NCI-H524 (cell line): ENCODE data around the gene WDFY2.

Experiments
- DNase-seq, 2 experiments: peaks; one replicate each; lab custom pipeline; 2025; lab: John Stamatoyannopoulos, UW

The WDFY2 gene

DNA sequence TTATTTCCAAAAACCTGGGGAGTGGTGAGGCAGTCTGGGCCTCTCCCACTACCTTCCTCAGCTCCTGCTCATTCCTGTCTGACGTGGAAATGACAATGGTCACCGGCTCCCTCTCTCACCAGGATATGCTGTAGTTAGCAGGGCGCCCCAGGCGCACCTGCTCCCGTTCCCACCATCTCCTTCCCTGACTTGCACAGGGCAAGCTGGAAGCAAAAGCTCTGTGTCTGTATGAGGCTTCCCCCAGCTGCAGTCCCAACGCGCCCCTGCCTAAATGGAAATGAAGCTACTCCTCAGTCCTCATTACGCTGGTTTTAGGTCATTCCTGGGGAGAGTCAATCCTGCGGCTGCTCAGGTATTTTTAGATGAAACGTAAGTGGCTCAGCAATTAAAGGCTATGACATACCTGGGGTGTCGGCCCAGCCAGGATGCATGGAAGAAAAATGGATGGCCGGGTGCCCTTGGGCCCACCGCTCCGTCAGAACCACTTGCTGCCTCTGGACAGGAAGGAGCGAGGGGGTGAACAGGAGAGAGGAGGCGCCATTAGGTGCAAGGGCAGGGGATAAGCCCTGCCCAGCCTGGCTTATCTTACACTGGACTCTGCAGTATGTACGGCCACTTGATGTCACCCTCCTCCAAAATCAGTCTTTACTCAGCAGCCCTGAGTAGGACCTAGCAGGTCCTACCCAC, 187.3 kb downstream of the WDFY2 start:
- no peak for DNase-seq

DNA sequence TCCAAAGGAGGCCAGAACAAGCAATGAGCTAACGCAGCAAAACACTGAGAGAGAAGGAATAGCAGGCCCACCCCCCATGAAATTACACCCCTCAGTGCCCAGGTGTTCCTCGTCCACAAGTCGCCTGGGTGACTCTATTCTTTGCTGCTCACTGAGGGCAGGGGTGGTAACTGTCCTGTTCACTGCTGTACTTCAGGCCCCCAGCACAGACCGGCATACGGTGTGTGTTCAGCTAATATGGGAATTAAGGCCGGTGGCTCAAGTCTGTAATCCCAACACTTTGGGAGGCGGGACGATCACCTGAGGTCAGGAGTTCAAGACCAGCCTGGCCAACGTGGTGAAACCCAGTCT, 187.8 kb downstream of the WDFY2 start:
- DNase-seq, result no peak

DNA sequence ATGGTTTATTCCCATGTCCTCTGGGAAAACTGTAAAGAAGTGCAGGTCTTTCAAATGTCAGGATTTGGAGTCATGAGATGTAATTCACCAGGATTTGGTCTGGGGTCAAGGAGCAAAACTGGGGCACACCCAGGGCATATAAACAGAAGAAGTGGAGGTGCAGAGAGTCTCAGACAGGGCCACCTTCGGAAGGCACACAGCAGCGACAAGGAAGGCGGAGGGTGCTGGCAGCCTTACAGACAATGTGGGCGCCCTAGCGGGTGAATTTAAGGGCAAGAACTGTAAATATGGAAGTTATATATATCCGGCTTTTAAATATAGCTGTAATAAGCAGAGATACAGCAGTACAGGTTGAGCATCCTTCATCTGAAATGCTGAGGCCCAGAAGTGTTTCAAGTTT, 188.5 kb downstream of the WDFY2 start:
- DNase-seq, result no peak

DNA sequence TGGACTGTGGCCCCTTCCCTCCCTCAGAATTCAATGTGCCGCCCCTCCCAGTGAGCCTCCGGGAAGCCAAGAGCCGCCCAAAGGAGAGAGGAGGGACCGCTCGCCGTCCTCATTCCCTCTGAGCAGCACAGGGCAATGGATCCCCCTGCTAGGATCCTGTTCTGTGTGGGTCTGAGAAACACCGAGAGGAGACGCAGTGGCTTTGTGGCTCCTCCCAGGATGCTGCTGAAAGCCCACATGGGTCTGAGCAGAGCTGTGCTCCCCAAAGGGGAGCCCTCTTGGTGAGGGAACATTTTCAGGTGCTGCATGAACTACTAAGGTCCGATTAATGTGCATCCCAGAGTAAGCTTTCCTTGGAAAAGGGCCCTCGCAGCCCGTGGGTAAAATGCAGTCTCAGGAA, 189.3 kb downstream of the WDFY2 start:
- no peak for DNase-seq

DNA sequence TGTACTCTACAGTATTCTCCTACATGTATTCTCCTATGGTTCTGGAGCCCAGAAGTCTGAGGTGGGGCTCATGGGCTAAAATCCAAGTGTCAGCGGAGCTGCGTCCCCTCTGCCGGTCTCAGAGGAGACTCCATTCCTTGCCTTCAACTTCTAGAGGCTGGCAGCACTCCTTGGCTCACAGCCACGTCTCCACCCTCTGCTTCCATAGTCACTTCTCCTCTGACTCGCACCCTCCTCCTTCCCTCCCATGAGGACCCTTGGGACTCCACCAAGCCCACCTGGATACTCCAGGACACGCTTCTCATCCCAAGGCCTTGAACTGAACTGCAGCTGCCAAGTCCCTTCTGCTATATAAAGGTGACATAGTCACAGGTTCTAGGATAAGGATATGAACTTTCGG, 191.9 kb downstream of the WDFY2 start:
- no peak for DNase-seq

DNA sequence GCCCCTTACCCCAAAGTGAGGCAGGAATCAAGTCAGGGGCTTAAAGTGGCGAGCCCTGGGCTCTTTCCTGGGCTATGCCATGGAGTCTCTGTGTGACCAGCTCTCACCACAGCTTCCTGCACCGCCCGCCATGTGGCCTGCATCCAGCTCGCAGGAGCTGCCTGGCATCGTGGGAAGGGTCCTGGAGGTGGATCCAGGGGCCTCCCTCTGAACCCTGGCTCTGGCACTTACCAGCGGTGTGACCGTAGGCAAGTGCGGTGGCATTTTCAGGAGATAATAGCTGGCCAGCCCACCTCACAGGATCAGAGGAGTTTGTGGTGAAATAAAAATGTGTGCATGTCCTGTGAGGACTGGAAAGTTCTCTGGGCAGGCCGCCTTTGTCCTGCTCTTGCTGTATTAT, 193.7 kb downstream of the WDFY2 start:
- no peak for DNase-seq

DNA sequence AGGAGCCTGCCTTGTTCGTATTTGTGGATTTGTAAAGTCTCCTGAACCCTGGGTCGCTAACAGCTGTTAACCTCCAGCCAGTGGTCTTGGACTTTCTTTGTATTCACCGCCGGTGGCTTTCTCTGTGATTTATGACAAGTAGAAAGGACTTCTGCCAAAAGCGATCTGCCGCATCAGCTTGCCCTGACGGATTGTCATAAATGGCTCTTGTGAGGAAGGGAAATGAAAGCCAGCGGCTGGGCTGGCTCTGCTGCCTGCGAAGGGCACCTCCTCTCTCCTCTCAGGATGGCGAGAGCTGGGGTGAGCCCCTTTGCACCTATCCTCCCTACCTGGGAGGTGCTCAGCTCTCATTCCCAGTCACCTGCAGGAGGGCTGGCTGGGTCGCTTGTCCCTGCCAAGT, 194.1 kb downstream of the WDFY2 start:
- no peak for DNase-seq

DNA sequence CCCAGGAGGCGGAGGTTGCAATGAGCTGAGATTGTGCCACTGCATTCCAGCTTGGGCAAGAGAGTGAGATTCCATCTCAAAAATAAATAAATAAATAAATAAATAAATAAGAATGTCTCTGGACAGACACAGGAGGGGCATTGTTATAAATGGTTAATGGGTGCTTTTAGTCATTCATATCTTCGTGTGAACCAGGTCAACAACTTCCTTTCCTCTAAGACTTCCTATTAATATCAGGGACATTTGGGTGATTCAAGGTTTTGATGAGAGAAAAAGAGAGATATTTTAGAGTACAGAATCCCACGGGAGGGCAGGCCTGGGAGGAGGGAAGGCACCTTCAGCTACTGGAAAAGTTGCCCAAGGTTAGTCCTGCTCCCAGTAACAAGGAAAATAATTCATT, 195.8 kb downstream of the WDFY2 start:
- DNase-seq, result no peak

DNA sequence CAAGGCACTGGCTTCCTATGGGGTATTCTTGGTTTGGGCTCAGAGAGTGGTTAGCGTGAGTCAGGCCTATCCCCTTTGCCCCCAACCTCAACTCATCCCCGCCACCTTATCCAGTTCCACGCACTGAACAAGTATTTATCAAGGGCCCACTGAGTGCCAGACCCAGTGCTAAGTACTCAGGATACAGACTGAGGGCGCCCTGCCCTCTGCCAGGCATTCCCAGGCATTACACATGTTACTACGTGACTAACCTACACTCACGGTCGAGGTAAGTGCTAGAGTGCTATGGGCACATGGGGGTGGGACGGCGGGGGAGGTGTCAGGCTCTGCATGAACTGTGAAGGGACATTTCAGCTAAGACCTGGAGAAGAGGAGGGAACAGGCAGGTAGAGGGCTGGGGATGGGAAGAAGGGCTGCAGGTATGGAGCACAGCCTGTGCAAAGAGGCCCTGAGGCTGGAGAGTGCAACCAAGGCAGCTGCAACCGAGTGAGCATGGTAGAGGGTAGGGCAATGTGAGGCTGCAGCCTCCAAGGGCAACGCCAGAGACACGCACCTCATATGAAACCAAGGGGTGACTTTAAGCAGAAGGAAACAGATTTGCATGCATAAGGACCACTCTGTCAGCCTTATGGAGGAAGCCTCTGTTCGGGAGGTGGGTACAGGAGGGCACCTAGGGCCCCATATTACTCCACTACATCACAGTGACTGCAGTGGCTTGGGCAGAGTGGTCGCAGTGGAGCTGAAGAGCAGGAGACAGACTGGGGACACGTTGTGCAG, 197.2 kb downstream of the WDFY2 start:
- DNase-seq, result peak; percentile 22 to 72

DNA sequence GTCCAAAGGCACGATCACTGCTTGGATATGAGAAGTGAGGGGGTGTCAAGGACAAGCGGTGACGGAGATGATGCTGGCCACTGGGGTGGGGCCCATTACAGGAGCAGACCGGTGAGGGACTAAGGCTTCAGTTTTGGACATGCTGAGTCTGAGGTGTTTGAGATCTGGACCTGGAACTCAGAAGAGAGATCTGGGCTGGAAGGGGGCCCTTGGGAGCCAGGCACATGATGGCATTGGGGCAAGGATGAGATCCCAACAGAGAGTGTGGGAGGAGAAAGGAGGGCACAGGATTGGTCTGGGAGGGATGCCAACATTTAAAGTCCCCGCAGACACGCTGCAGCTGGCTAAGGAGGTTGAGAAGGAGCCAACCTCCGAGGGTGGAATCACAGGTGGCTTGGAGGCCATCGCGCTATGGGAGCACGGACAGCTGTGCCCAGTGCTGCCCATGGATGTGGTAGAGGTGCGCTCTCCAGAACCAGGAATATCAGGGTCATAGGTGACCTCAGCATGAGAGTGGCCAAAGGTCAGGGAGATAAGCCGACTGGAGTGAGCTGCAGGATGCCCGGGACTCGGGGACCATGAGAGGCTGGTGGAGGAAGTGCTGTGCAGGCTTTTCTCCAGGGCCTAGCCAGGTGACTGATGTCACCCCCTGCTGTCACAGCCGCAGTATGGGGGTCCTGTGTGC, 197.9 kb downstream of the WDFY2 start:
- DNase-seq, result no peak

DNA sequence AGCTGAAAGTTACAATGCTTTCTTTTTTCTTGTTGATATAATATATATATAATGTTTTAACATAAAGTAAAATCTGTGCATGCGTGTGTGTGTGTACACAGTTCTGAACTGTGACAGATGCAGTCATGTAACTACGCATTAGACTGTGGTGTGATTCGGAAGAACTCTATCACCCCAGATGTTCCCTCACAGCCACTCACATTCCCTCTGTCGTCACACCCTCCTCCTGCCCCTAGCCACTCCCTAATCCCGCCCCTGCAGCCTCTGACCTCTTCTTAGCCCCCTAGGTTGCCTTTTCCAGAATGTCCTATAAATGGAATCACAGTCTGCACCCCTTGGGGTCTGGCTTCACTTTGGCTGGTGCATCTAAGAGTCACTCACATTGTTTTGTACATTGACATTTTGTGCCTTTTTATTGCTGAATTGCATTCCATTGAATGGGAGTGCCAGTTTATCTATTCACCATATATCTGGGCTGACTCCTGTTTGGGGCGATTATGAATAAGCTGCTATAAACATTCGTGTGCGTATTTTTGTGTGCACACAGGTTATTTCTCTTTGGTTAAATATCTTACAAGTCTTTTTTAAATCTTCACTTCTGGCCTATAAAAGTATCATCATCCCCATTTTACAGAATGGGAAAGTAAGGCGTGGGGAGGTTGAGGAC, 199.3 kb downstream of the WDFY2 start:
- DNase-seq, result peak in 1 of 2 experiments; percentile 57

DNA sequence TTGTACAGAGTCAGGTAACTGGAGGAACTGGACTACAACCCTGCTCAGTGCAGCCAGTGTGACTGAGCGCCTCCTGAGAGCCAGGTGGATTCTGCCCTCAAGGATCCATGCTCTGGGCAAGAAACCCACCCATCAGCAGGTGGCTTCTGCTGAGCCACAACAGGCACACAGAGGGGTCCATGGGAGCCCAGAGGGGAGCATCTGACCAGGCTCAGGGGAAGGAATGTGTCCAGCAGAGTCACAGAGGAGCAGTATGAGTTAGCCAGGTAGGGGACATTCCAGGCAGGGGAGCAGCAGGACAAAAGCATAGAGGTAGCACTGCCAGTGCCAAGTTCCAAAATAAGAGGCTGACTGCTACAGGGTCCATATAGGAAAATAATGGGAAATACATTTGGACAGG, 199.8 kb downstream of the WDFY2 start:
- no peak for DNase-seq

DNA sequence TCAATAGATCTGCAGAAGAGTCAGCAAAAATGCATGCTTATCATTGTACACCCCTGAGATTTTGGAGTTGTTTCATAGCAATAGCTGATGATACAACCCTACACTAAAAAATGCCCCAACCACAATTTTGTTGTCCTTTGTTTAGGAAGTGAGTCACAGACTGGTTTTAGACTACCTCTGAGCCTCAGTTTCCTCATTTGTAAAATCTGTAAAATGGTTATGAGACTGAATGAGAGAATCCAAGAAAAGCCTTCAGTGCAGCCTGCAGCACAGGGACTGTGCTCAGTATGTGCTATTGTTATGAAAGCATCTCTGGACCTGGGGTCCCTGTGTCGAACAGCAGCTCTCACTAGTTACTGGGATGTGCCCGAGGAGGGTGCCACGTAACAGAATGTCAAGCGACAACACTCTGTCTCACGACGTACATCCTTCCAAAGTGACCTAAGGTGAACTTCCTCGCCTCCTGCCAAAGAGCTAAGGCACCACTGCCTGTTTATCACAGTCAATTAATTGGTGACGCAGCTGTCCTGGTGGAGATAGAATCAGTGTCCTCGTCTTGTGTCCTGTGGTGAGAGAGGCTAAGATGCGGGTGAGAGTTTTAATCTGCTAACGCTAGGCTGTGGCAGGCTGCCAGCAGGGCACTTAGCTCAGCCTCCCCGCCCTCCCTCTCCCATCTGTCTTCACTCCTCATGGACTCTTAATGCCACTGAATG, 201.6 kb downstream of the WDFY2 start:
- peak; percentile 99 to 100 for DNase-seq

DNA sequence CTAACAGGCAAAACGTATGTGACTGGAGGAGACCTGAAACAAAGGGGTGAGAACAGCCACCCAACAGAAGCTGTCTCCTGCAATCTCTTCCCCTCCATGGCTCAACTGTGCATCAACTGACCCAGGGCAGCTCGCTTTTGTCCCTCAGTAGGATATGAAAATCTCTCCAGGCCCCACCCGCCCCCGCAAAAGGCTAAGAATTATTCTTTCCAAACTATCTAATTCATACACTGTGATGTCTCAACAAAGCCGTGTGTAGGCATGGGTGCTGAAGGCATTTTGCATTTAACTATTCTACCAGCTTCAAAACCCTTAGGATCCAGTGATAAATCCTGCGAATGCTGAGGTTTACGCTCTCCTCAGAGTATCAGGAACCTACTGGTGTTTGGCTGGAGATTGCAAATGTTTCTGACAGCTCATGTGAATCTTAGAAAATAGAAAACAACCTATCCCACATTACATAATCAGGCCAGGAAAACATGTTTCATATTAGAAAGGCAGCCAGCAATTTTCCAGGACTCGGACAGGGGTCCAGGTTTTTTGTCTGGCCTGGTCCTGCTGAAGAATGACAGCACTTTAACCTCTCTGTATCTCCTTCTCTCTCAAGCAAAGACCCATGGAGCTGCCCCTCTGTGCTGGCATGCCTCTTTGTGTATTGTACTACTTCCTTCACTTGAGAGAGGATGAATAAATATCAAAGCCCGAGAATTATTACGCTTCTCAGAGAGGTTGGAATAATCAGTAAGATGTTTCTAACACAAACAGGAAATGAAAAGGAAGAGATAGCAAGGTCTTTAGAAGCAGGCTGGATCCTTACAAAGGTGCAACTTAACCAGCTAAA, 202.4 kb downstream of the WDFY2 start:
- DNase-seq, result peak in 1 of 2 experiments; percentile 52

DNA sequence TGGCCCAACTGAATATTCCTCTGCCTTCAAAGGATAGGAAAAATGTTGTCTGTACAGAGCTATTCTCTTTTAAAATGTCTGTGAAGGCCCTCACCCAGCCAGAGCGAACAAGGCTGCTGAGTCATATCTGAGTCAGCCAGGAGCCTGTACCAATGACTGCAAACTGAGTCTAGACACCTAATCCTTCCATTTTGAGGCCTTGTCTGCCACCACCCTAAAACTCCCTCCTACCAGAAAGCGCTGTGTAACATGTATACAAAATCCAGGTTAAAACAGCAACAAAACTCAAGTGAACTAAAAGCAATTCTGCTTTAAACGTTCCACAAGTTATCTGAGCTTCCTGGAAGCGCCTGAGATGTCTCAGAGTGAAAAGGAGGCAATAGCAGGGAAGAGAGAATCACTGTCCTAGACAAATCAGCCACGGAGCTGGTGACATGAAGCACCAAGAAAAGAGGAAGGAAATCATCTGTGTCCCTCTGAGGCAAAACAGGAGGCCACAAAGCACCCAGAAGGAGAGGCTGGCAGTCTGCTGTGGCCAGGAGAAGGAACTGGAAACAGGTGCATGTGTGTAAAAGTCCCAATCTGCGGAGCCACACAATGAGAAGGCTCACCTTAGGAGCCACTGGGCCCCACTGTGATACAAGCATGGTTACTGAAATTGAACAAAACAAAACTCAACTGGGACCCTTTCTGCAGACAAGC, 209.5 kb downstream of the WDFY2 start:
- DNase-seq, result no peak

DNA sequence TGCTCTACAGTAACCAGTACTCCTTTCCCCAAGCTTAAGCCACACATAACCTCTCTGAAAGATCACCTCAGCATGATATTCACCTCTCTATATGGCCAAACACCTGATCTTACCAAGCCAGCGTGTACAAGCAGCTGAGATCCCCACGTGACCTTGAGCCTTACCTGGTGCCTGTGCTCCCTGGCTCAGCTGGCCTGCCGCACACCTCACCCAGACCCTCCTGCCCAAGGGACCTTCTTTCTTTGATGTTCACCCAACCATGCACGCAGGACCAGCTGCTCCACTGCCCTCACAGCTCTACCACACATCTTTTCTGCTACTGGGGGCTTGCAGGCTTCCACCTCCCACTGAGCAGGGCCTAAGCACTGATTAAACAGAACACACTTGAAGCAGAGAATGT, 210.7 kb downstream of the WDFY2 start:
- DNase-seq, result peak in 1 of 2 experiments; percentile 28

DNA sequence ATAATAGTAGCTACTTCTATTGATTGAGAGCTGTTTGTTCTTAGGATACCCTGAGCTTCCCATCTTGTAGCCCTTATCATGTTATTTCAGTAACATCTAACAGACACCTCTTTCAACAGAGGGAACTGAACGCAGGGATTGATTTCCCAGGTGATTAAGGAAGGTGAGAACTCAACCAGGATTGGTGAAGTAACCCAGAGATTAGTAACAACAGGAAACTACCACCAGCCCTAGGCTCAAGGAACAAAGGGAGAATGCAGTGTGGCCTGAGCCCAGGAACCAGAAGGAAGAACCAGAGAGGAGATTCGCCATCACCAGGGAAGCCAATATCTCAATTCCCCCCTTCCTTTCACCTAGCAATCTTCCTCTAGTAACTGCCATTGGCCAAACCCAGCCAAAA, 211.2 kb downstream of the WDFY2 start:
- DNase-seq, result no peak

DNA sequence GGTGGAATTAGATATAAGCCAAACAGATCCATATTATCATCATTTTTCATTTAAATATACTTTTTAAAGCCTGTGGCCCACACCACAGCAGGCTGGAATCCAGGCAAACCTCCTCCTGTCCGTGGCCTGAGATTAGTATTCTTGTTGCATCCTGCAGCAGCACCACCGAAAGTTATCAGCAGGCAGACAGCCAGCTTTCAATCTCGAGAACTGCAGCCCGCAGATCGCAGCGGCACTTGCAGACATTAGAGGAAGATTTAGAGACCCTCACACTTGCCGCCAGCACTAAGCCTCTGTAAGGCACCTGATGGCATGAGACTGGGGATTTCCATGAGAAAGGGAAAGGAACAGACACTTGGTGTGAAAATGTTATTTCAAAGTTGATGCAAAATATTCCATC, 212.3 kb downstream of the WDFY2 start:
- DNase-seq, result peak in 1 of 2 experiments; percentile 25

DNA sequence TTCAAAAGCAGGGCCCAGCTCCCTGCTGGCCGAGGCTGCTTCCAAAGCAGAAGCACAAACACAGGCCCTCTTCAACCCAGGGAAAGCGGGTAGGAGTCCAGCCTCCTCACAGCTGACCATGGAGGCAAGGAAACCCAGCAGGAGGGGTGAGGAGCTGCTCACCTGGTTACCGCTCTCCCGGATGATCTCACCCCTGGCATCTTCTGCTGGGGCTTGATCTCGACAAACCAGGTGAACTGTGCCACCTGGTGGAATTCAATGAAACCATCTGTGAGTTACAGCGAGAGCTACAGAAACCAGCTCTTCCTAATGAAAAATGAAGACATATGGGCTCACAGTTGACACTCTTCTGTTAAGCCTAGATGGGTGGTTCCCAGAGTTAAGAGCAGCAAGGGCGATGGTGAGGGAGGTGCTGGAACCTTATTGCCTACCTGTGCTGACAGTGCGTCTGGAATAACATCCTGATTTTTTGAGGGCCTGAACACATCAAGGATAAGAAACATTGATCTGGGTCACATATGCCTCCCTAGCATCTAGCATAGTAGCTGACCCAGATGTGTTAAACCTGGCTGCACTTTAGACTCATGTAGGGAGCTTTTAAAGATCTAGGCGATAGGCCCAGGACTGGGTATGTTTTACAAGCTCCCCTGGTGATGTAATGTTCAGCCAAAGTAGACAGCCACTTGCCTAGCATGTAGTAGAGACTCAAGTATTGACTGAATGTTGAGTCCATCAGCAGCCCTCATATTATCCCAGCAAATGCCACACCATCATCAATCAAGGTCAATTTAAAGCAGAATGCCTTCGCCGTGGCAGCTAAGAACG, 213.6 kb downstream of the WDFY2 start:
- DNase-seq, result peak; percentile 92 to 96
